ENCODE data around the gene TP53I11. TPM values are rescaled to one million over a fixed set of nuclear protein-coding genes. Genes with fewer than 3 reads are reported as not detected.

TP53I11 gene
- total and polyA plus RNA-seq, 9 of the 15 experiments (the other 6 are each of a cell fraction or from before 2014, with no cell fraction given), result 0.14 to 2.5 (median 1.2) TPM; not detected in 2

DNA sequence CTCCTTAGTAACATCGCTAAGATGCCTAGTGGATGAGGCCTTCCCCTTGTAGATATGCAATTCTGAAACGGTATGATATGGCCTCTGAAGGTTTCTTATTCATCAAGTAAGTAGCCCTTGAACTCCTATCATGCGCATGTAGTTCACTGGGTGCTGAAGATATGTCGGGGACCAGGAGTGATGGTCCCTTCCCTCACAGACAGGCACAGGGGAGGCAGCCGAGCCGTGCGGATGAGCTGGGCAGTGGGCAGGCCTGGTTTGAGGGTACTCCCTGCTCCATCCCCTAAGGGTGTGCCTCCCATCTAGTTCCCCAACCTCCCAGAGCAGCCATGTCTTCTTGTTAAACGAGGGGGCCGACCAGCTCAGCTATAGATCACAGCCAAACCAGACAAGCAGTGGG, 40.1 kb downstream of the TP53I11 start:
- no TSS peak for BruUV-seq (replicated peaks)
- H3K9ac ChIP-seq (ENCODE audit: insufficient read depth in 1 of 2, low read depth in 2 of 2, low read length in 2 of 2), result no peak overlapping the region
- POLR2A ChIA-PET, result interaction anchor here (0.7 kb wide), 1 partner anchor 297 kb away, joined by 3 read pairs; no protein-coding TSS in a partner anchor
- intact Hi-C loops (cut with micrococcal nuclease) (loop anchor here (5.0 kb wide), 1 partner anchor 353 kb away; no protein-coding TSS in a partner anchor), in situ Hi-C loops (cut with MboI) (loop anchor here (5.0 kb wide), 2 partner anchors 288 to 353 kb away; no protein-coding TSS in a partner anchor)
- no peak for TF ChIP-seq FUS (optimal IDR thresholded peaks at IDR 0.05; ENCODE audit: low read depth, low read length)
- TF ChIP-seq, protein P1, sequence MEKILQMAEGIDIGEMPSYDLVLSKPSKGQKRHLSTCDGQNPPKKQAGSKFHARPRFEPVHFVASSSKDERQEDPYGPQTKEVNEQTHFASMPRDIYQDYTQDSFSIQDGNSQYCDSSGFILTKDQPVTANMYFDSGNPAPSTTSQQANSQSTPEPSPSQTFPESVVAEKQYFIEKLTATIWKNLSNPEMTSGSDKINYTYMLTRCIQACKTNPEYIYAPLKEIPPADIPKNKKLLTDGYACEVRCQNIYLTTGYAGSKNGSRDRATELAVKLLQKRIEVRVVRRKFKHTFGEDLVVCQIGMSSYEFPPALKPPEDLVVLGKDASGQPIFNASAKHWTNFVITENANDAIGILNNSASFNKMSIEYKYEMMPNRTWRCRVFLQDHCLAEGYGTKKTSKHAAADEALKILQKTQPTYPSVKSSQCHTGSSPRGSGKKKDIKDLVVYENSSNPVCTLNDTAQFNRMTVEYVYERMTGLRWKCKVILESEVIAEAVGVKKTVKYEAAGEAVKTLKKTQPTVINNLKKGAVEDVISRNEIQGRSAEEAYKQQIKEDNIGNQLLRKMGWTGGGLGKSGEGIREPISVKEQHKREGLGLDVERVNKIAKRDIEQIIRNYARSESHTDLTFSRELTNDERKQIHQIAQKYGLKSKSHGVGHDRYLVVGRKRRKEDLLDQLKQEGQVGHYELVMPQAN (IDR thresholded peaks at IDR 0.05; ENCODE audit: borderline replicate concordance), result no peak
- no peaks in the 10 kb centered on the region for H3K9me3 ChIP-seq (replicated peaks; ENCODE audit: control insufficient read depth, insufficient read depth, low read depth, low read length)
- ATAC-seq, result no peak
- H3K4me3 ChIP-seq, result no peak overlapping the region
- CTCF ChIA-PET (ENCODE audit: low intra/inter-chr PET ratio), result interaction anchor here (0.8 to 3.1 kb wide), 4 partner anchors 282 to 354 kb away, joined by 3 to 42 read pairs (median 4); no protein-coding TSS in a partner anchor
- no peaks in the 10 kb centered on the region for H3K36me3 ChIP-seq (ENCODE audit: control insufficient read depth, insufficient read depth, low read length)
- H3K79me2 ChIP-seq (ENCODE audit: control insufficient read depth, insufficient read depth, low read length), result no peaks in the 10 kb centered on the region
- no peak for DNase-seq (ENCODE audit: extremely low read depth in 1 of 4, low spot score in 3 of 4)
- H3K4me2 ChIP-seq (ENCODE audit: insufficient read depth, low read length), result no peak overlapping the region
- H3K4me1 ChIP-seq (replicated peaks in 1 of 2; ENCODE audit: control insufficient read depth in 2 of 2, insufficient read depth in 2 of 2, low read length in 2 of 2), result peaks cover 4 to 17% of the 10 kb centered on the region in 2 experiments; a peak in 4 of 5 replicates
- no peak overlapping the region for H2AFZ ChIP-seq (ENCODE audit: low read depth, low read length)
- no peak overlapping the region for H3K27ac ChIP-seq (ENCODE audit: extremely low read depth, low read depth, low read length)
- H3K9me1 ChIP-seq (ENCODE audit: control insufficient read depth, insufficient read depth, low read length), result peaks cover 6% of the 10 kb centered on the region
- H3K27me3 ChIP-seq (ENCODE audit: control insufficient read depth in 2 of 2, insufficient read depth in 2 of 2, low read length in 2 of 2), result peaks cover 8 to 50% of the 10 kb centered on the region in 2 experiments; a peak in 4 of 5 replicates
- FAIRE-seq, result no peak
- WGBS (ENCODE audit: insufficient coverage, low coverage, missing lambda C conversion rate), result 16% methylated on average over 9 of the region's 9 CpGs
- H4K20me1 ChIP-seq (replicated peaks; ENCODE audit: control insufficient read depth, insufficient read depth, low read length), result 0 out of 2 replicates have a peak, but pooled peaks cover 3% of the 10 kb centered on the region

Measured in K562 (cell line).